CD4-positive, alpha-beta T cell treated with Interleukin-15 for 4 hours (primary cell): Measurements from ENCODE around the gene RGS7.
"Not testable (repeated sequence)": the region's sequence is repeated elsewhere in the genome, so short reads cannot be mapped to it uniquely, and the experiment has no call there.

ENCODE experiments used
- DNase-seq: peaks from one replicate; pipeline ENCODE4 v3.0.0-alpha.2; 2020; ENCODE audit warnings: low spot score

RGS7 gene

DNA sequence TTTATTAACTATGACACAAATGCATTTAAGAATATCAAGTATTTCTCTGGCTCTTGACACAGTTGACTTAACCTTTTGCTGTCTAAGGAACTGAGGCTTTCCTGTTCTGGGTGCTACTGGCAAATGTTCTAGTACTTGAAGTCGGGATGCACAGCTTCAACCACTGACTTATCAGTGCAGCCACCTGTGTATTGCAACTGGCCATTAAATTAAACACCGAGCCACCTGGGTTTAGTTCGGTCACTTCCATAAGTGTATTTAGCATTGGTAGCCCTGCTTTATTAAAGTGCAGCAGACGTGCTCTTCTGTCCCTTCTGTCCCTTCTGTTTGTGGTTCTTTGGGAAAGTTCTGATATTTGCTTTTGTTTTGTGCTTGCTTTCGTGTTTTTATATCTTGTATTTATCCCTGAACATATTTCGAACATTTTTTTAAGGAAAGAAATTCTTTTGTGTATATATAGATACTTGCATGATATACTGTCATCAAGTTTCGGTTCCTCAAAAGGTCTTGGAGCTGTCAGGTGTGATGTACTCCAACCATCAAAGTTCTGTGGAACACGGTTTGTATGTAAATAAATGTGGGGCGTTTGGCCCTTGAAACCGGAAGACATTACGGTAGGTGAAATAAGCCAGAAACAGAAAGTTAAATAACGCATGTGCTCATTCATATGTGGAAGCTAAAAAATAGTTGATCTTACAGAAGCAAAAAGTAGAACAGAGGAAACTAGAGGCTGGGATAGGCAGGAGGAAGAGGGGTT is 447.1 kb downstream of the RGS7 start:
- no peak for DNase-seq

DNA sequence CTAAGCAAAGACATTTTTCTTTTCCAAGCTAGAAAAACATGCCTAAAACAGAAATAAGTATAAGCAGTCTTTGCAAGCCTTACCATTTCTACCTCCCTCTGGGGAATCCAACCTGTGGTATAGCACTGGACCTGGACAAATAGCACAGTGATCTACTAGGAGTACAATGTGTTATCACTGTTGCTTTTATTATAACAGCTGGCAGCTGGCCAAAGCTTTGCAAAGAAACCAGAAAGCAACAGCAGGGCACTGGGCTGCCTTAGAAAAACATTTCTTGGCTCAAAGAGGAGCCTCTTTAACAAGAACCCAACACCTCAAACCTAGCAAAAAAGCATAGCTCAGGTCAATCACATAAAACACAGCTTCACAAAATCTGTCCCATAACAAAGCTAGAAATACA is 450.5 kb downstream of the RGS7 start:
- DNase-seq, result no peak

DNA sequence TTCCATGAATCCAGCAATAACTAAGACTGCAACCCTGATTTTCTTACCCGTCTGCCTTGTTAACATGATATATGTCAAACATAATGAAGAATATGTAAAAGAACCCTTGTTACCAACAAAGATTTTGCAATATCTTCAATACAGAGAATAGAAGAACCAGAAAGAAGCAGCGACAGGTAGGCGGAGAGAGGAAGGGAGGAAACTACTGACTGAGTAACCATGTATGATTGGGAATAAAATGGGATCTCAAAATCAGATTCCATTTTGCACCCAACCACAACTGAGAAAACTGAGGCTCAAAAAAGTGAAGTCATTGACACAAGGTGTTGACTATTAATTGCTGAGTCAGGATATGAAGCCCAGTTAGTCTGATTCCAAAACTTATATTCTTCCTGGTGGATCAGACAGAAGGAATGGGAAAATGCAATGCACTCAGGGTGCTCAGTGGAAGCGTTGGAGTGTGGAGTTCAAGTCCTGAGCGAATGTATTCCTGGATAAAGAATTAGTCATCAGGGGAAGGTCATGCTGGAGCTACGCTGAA is 451.7 kb downstream of the RGS7 start:
- no peak for DNase-seq

DNA sequence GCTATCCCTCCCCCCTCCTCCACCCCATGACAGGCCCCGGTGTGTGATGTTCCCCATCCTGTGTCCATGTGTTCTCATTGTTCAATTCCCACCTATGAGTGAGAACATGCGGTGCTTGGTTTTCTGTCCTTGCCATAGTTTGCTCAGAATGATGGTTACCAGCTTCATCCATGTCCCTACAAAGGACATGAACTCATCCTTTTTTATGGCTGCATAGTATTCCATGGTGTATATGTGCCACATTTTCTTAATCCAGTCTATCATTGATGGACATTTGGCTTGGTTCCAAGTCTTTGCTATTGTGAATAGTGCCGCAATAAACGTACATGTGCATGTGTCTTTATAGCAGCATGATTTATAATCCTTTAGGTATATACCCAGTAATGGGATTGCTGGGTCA is 461.6 kb downstream of the RGS7 start:
- DNase-seq, result not testable (repeated sequence)

DNA sequence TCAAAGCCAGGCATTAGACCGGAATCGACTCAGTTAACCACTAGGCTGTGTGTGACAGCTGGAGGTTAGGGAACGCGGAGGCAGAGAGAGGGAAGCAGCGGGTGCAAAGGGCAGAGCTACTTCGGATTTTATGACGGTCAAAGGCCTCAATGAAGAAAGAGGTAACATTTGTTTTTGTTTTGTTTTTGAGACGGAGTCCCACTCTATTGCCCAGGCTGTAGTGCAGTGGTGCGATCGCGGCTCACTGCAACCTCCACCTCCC is 468.3 kb downstream of the RGS7 start:
- no peak for DNase-seq

DNA sequence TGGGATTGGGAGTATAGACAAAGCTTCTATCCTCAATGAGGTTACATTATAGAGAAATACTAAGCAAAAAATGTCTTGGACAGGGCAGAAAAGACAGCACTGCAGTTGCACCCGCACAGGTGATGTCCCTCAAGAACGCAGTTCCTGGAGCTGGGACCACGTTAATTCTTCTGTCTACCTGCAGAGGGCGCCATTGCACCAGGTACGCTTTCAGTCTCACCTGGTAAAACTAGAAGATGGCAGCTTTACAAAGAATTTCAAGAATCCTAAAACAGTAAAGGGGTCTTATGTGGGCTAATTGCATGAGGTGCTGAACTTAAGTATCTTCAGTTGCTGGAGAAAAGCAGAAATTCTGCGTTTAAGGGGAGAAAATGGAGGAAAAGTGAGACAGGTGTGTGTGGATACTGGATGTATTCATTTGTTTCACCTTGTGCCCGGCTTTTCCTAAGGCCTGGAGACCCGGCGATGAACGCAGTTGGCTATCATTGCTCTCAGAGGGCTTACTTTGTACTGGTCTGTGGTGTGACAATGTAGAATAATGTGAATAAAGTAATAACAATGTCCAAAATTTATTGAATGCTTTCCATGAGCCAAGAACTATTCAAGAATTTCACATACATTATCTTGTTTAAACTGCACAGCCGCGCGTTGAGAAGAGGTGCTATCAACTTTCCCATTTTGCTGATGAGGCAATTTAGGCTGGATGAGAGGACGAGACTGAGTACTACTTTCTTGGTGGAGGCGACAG is 468.8 kb downstream of the RGS7 start:
- no peak for DNase-seq

DNA sequence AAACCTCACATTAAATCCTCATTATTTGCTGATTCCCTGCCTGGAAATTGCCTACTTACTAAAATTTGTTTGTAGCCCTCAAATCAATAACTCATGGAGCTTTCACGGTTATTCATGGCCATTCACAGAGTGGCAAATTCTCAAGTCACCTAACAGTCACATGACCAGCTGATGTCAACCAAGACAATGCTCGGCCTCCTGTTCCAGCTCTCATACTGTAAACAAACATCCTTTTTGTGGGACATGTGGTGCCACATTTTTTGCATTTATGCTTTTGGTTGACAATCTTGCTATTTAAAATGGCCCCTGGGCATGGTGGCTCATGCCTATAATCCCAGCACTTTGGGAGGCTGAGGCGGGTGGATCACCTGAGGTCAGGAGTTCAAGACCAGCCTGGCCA is 473.5 kb downstream of the RGS7 start:
- no peak for DNase-seq

DNA sequence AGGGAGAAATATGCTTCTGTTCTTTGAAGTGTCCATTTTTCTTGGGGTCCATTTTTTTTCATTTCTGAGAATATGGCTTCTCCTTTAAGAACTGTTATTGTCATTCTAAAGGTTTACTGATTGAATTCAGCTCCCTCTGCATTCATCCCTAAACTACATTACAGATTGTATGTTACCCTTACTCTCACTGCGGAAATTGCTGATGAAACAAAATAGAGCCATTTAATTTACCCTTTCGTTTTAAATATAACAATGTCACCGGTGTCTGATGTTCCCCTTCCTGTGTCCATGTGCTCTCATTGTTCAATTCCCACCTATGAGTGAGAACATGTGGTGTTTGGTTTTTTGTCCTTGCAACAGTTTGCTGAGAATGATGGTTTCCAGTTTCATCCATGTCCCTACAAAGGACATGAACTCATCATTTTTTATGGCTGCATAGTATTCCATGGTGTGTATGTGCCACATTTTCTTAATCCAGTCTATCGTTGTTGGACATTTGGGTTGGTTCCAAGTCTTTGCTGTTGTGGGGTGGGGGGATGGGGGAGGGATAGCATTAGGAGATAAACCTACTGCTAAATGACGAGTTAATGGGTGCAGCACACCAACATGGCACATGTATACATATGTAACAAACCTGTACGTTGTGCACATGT is 474.2 kb downstream of the RGS7 start:
- DNase-seq, result not testable (repeated sequence)

DNA sequence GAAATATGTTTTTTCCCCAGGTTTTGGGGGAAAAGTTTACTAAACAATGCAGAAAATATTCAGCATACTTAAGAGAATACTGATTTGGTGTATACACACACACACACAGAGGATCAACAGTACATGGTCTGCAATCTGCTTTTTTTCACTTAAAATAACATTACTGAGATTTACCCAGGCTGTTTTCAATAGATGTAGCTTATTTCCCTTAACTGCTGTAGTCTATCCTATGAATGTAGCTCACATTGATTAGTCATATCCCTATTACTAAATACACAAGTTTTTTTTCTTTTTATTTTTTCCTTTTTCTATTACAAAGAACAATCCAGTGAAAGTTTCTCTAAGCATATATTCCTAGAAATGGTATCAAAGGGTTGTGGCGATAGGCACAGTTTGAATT is 478.4 kb downstream of the RGS7 start:
- DNase-seq, result no peak

DNA sequence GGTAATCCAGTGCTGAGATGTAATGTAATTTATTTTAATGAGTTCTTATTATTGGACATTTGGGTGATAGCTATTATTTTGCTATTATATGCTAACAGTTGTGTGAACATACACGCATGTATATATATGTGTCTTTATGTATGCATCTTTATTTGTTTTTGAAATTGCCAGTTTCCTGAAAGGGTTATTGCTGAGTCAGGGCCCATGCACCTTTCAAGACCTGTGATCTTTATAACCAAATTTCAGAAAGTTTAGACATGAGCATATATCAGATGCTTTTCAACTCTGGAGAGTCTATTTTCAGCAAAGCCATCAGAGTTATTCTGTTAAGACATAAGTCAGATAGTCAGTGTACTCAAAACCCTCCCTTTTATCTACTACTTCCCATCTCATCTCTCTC is 479.4 kb downstream of the RGS7 start:
- DNase-seq, result no peak

DNA sequence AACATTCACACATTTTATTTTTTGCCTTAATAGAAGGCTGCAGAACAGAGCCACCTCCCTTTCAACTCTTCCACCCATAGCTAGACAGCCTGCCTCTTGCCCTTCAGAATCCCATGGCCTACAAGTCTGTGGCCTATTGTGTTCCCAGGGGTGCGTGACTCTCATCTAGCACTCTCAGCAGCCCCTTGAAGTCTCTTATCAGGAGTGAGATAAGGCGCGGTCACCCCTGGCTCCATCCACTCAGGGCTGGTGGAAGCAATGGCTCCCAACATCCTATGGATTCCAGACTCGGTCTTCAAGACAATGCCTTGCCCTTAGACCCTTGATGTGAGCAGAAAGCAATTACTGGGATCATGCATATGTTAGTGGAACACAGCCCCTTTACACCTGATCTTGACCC is 480.9 kb downstream of the RGS7 start:
- no peak for DNase-seq

DNA sequence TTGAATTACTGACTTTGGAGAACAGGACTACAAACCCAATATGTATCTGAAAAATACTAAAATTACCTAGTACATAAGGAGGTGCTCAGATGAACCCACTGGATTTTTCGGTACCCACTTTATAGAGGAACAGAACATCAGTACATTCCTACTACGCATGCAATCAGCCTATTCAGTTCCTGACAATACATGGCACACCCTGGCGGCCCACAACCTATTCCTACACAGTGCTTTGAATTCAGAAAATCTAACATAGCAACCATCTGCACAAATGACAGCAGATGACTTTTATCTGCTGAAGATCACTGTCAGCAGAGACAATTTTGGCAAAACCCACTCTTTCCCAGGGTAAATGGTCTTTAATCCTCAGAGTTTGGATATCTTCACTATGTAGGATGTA is 487.9 kb downstream of the RGS7 start:
- no peak for DNase-seq

DNA sequence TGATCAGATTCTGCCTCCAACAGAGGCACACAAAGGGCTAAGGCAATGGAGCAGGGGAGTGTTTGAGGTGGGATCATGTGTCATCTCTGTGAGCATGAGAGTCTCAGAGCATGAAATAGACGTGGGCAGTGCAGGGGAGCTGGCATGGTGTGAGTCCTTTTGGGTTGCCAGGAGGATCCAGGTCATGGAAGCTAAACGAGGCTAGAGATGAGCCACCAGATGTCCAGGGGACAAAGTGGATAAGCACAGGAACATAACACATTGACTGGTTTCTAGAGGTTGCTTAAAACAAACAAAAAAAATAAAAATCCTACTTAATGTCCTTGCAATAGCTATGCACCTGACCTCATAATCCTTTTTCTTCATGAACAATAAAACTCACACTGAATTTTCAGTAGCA is 490.3 kb downstream of the RGS7 start:
- no peak for DNase-seq

DNA sequence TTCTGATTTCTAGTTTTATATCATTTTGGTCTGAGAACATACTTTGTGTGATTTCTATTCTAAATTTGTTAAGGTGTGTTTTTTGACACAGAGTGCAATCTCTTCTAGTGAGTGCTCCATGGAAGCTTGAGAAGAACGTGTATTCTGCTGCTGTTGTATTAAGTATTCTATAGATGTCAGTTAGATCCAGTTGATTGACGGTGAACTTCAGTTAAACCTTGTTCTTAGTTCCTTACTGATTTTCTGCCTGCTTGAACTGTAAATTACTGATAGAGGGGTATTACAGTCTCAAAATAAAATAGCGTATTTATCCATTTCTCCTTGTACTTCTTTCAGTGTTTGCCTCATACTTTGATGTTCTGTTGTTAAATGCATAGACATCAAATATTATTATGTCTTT is 497.0 kb downstream of the RGS7 start:
- DNase-seq, result no peak

DNA sequence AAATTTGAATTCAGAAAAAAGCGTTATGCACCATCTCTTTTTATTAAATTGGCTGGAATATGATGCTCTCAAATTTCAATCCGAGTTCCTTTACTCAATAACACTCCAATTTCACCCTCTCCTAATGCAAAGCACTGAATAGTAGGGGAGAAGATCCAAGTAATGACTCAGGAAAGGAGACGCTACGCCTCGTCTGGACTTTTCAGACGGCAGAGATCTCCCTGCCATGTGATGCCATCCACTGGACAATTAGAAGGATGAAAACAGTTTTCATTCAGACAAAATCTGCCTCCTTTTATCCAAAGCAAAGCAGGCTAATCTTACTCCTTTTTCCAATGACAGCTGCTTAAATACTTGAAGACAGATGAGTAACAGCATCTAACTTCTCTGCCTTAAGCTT is 502.6 kb downstream of the RGS7 start:
- DNase-seq, result no peak

DNA sequence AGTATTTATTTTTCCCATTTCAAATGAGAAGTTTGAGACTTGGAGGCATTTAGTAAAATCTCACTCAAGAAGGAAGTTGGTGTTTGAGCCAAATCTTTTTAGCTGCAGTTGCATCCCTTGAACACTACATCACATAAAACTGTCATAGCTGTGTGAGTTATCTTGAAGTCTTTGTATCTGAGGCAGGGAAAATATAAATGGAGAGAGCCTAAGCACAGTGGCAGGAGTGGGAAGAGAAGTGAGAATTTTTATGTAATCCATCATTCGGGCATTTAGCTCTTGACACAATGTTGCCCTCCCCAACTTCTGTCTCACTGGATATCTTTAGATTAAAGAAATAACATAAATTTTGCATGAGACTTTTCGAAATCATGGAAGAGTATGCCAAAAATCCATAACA is 509.7 kb downstream of the RGS7 start:
- no peak for DNase-seq

DNA sequence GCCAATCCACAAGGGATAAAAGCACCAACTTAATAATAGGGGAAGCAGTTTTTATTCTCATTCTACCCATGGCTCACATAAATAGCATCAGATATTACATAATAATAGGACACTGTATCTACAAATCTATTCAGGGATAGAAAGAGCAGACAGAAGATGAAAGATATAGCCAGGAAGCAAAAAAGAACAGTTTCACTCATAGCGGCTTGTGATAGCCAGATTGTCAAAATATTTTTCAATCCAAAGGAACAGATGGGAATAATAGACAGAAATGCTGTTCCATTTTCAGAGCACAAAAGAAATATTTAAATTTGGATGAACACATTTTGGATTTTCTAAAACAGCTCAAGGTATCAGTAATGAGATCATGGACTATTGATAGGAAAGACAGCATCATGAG is 512.5 kb downstream of the RGS7 start:
- no peak for DNase-seq

DNA sequence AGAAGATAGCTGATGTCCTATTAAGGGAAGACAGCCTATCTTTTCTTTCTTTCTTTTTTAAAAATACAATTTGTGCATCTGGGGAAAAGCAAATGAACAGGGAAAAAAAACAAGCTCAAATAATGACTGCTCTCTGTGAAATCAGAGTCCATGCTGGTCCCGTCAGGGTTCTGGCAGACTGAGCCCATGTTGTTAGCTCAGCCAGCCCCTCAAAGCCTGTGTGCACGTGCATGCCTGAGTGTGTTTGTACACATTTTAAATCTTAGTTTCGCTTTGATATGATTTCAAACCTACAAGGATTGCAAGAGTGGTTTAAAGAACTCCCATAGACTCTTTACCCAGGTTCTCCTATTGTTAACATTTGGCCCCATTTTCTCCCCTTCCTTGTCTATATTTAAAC is 513.2 kb downstream of the RGS7 start:
- no peak for DNase-seq

DNA sequence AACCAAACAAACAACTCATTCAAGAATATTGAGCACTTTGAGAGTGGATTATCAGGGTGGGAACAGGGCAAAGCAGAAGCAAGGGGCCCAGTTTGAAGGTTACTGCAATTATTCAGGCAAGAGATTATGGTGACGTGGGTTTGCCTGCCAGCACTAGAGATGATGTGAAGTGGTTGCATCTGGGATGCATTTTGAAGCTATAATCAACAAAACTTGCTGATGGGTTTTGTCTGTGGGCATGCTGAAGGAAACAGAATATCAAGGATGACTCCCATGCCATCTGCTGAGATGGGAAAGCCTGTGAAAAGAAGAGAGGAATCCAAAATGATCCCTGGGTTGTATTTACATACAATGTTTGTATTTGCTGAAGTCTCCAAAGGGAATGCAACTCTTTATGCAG is 520.7 kb downstream of the RGS7 start:
- no peak for DNase-seq

DNA sequence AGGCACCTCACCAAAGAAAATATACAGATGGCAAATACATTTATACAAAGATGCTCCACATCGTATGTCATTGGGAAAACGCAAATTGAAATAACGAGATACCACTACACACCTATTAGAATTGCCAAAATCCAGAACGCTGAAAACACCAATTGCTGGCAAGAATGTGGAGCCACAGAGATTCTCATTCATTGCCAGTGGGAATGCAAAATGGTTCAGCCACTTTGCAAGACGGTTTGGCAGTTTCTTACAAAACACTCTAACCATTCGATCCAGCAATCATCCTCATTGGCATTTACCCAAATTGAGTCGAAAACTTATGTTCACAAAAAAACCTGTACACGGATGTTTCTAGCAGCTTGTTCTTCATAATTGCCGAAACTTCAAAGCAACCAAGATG is 521.7 kb downstream of the RGS7 start:
- DNase-seq, result no peak

DNA sequence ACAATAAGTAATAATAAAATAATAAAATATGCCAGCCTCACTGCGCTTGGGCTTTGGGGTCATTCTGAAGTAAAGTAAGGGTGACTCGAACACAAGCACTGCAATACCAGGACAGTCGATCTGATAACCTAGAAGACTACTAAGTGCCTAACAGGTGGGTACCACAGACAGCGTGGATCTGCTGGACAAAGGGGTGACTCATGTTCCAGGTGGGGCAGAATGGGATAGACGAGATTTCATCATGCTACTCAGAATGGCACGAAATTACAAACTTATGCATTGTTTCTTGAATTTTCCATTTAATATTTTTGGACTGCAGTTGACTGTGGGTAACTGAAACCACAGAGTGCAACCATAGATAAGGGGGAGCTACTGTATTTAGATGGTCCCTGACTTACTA is 523.9 kb downstream of the RGS7 start:
- DNase-seq, result no peak

DNA sequence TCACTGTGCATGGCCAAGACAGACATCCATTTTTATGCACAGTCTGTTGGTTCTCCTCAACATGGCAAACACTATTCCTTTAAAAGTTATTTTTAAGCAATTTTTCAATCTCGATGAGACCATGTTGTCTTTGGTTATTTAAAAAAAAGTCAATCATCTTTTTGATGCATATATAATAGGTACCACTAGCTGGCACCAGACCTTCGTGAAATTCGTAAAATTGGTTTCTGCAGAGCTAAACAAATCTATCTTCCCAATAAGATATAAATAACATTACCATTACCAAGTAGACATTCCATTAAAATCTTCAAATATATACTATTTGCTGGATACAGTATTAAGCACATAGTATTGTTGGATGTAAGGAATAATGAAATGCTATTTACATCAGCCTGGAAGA is 525.1 kb downstream of the RGS7 start:
- DNase-seq, result no peak

DNA sequence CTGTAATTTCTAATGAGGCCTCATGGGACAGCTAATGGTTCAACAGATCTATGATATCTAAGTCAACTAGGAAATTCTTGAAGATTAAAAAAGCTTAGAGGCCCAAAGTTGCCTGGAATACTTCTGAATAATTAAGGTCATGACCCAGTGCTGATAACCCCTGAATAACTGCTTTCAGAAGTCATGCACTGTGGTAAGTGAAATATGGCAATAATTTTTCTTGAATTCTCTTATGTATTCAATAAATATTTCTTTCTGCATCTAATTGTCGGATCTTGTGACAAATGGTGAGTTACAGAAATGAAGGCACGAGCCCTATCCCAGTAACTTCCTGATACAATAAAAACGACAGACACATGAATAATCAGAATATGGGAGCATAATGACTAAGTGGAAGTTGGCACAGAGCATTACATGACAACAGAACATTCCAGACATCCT is 525.8 kb downstream of the RGS7 start:
- DNase-seq, result no peak
